H1 (cell line): ENCODE measurements around the gene PRSS21. TPM values are rescaled to one million over a fixed set of nuclear protein-coding genes. Genes with fewer than 3 reads are reported as not detected.

Experiments used
- CTCF ChIA-PET: fragments of 300-600 bp; sonication (Branson Sonifier 250); formaldehyde crosslinking; loops from one replicate; lab custom pipeline; 2021; ENCODE audit not compliant: partially characterized antibody; lab: Charles Lee
- POLR2A ChIA-PET: fragments of 300-600 bp; sonication (Branson Sonifier 250); formaldehyde crosslinking; loops from one replicate; lab custom pipeline; 2021; ENCODE audit warnings: inconsistent platforms; ENCODE audit not compliant: partially characterized antibody; lab: Charles Lee
- DNase-seq, 2 experiments: peaks; one replicate each; pipeline versions ENCODE4 v3.0.0 to v3.0.0-alpha.2; 2010 to 2022; ENCODE audit warnings: low spot score in 2 of 2, low read depth in 1 of 2, mixed read lengths in 1 of 2
- FAIRE-seq: peaks from 2 replicates; lab custom pipeline; 2011; peaks lifted over from hg19 to GRCh38; lab: Jason Lieb, UNC
- H2AFZ ChIP-seq: 2 replicates; pipeline ENCODE4 v1.8.1; 2012; ENCODE audit warnings: low read length, inconsistent platforms
- H2AK5ac ChIP-seq: 2 replicates; pipeline ENCODE4 v1.6.1; 2013; ENCODE audit warnings: low read depth, low read length
- H2BK120ac ChIP-seq: replicated peaks from 2 replicates; pipeline ENCODE3; 2013; ENCODE audit warnings: low read depth, low read length, inconsistent platforms
- H2BK12ac ChIP-seq: 2 replicates; pipeline ENCODE4 v1.6.1; 2013; ENCODE audit warnings: low read depth, low read length
- H2BK15ac ChIP-seq: 2 replicates; pipeline ENCODE4 v1.6.1; 2013; ENCODE audit warnings: low read length
- H2BK20ac ChIP-seq: 2 replicates; pipeline ENCODE4 v1.6.1; 2013; ENCODE audit warnings: low read length
- H2BK5ac ChIP-seq: 2 replicates; pipeline ENCODE4 v1.6.1; 2013; ENCODE audit warnings: low read depth, low read length
- H3K14ac ChIP-seq: 2 replicates; pipeline ENCODE4 v1.6.1; 2013; ENCODE audit warnings: inconsistent platforms; ENCODE audit not compliant: insufficient read length
- H3K18ac ChIP-seq: 2 replicates; pipeline ENCODE4 v1.6.1; 2013; ENCODE audit warnings: low read length; ENCODE audit errors: extremely low read depth
- H3K23ac ChIP-seq: 2 replicates; pipeline ENCODE4 v1.6.1; 2013; ENCODE audit warnings: inconsistent platforms; ENCODE audit not compliant: insufficient read length
- H3K23me2 ChIP-seq: 2 replicates; pipeline ENCODE4 v1.6.1; 2013; ENCODE audit warnings: low read depth, low read length
- H3K27ac ChIP-seq: 2 replicates; pipeline ENCODE4 v1.6.1; 2011; ENCODE audit warnings: low read depth, low read length, inconsistent platforms
- H3K27me3 ChIP-seq, 4 experiments: replicated peaks in 1 of 4; 1 replicate in 1 of 4; 2 replicates in 3 of 4; pipeline versions ENCODE4 v1.6.1 to v1.8.1; 2011 to 2013; ENCODE audit warnings: low read length in 3 of 4, mild to moderate bottlenecking in 3 of 4, inconsistent platforms in 2 of 4, mixed read lengths in 2 of 4, moderate library complexity in 1 of 4; ENCODE audit not compliant: control insufficient read depth in 3 of 4, insufficient read depth in 3 of 4; ENCODE audit errors: extremely low read depth in 1 of 4
- H3K36me3 ChIP-seq, 4 experiments: 2 replicates each; pipeline versions ENCODE4 v1.6.1 to v1.8.1; 2011 to 2013; ENCODE audit warnings: mild to moderate bottlenecking in 4 of 4, low read length in 3 of 4, moderate library complexity in 2 of 4, control low read depth in 1 of 4, inconsistent platforms in 1 of 4; ENCODE audit not compliant: insufficient read depth in 4 of 4, control insufficient read depth in 2 of 4
- H3K4ac ChIP-seq: replicated peaks from 2 replicates; pipeline ENCODE3; 2013; ENCODE audit warnings: low read length, low read depth, mixed read lengths, inconsistent platforms; ENCODE audit not compliant: insufficient read length
- H3K4me1 ChIP-seq, 4 experiments: replicated peaks in 1 of 4; 1 replicate in 1 of 4; 2 replicates in 3 of 4; pipeline versions ENCODE4 v1.6.1 to v1.8.1; 2011 to 2013; ENCODE audit warnings: low read length in 3 of 4, inconsistent platforms in 2 of 4, mixed read lengths in 1 of 4; ENCODE audit not compliant: insufficient read depth in 4 of 4, control insufficient read depth in 3 of 4
- H3K4me2 ChIP-seq, 2 experiments: 2 replicates each; pipeline versions ENCODE4 v1.6.1 to v1.8.1; 2011 to 2013; ENCODE audit warnings: low read depth in 2 of 2, low read length in 2 of 2, control low read depth in 1 of 2, inconsistent platforms in 1 of 2, mild to moderate bottlenecking in 1 of 2; ENCODE audit not compliant: insufficient read depth in 1 of 2
- H3K4me3 ChIP-seq, 4 experiments: fragments of 200-600, 300-600 bp in 1 of 4; sonication (generic), shearing (Covaris generic), sonication (Bioruptor Twin) in 1 of 4; 2 replicates each; pipeline versions ENCODE4 v1.5.1 to v1.8.1; 2011 to 2016; ENCODE audit warnings: low read length in 4 of 4, low read depth in 3 of 4, control low read depth in 2 of 4, inconsistent platforms in 2 of 4, mild to moderate bottlenecking in 2 of 4, mixed read lengths in 1 of 4, moderate library complexity in 1 of 4; ENCODE audit not compliant: insufficient read depth in 2 of 4; ENCODE audit errors: extremely low read depth in 1 of 4
- H3K56ac ChIP-seq: replicated peaks from 2 replicates; pipeline ENCODE3; 2013; ENCODE audit warnings: low read depth, mild to moderate bottlenecking, mixed read lengths, low read length, inconsistent platforms; ENCODE audit not compliant: insufficient read length
- H3K79me1 ChIP-seq: 2 replicates; pipeline ENCODE4 v1.6.1; 2013; ENCODE audit warnings: low read depth, low read length, control low read depth
- H3K79me2 ChIP-seq, 2 experiments: 2 replicates each; pipeline versions ENCODE4 v1.6.1 to v1.8.1; 2012 to 2013; ENCODE audit warnings: low read length in 2 of 2, mild to moderate bottlenecking in 2 of 2, inconsistent platforms in 1 of 2; ENCODE audit not compliant: insufficient read depth in 2 of 2, control insufficient read depth in 1 of 2
- H3K9ac ChIP-seq, 4 experiments: replicated peaks in 1 of 4; 1 replicate in 1 of 4; 2 replicates in 3 of 4; pipeline versions ENCODE4 v1.6.1 to v1.8.1; 2011 to 2013; ENCODE audit warnings: low read depth in 3 of 4, low read length in 3 of 4, control low read depth in 2 of 4, mild to moderate bottlenecking in 2 of 4, moderate library complexity in 2 of 4, inconsistent platforms in 1 of 4; ENCODE audit errors: extremely low read depth in 1 of 4
- H3K9me3 ChIP-seq, 2 experiments: 2 replicates each; pipeline versions ENCODE4 v1.6.1 to v1.8.1; 2012 to 2013; ENCODE audit warnings: mild to moderate bottlenecking in 2 of 2, moderate library complexity in 2 of 2, control low read depth in 1 of 2, inconsistent platforms in 1 of 2, low read depth in 1 of 2, low read length in 1 of 2, mixed read lengths in 1 of 2; ENCODE audit not compliant: insufficient read depth in 2 of 2
- H4K20me1 ChIP-seq, 2 experiments: replicated peaks in 1 of 2; 2 replicates each; pipeline versions ENCODE3 to v1.8.1; 2011 to 2013; ENCODE audit warnings: inconsistent platforms in 2 of 2, low read length in 2 of 2, mild to moderate bottlenecking in 1 of 2; ENCODE audit not compliant: insufficient read depth in 2 of 2, control insufficient read depth in 1 of 2
- H4K5ac ChIP-seq: 2 replicates; pipeline ENCODE4 v1.6.1; 2013; ENCODE audit warnings: low read length, low read depth, mixed read lengths, inconsistent platforms; ENCODE audit not compliant: insufficient read length
- H4K8ac ChIP-seq: 2 replicates; pipeline ENCODE4 v1.8.0; 2013; ENCODE audit warnings: mild to moderate bottlenecking, moderate library complexity, low read length, inconsistent platforms; ENCODE audit not compliant: insufficient read depth; ENCODE audit errors: extremely low read depth
- H4K91ac ChIP-seq: replicated peaks from 2 replicates; pipeline ENCODE3; 2013; ENCODE audit warnings: low read length, mixed read lengths, inconsistent platforms; ENCODE audit not compliant: insufficient read length
- CEBPB ChIP-seq: IDR thresholded peaks from 2 replicates; pipeline ENCODE4 v1.6.1; 2012; ENCODE audit warnings: low read depth, low read length
- JUND ChIP-seq: IDR thresholded peaks from 2 replicates; pipeline ENCODE4 v1.6.1; 2011; ENCODE audit warnings: mild to moderate bottlenecking, improper control_type of control experiment, low read length
- WGBS, 2 experiments: shearing (Covaris generic) in 1 of 2; methylation state at CpG; one replicate each; pipeline versions ENCODE4 v1.1.6 to v1.1.7; 2013 to 2015; ENCODE audit warnings: low lambda C conversion rate in 2 of 2, mixed read lengths in 2 of 2, inconsistent platforms in 1 of 2, low coverage in 1 of 2, missing lambda C conversion rate in 1 of 2; ENCODE audit not compliant: insufficient replicate concordance in 2 of 2, insufficient coverage in 1 of 2, insufficient read length in 1 of 2; ENCODE audit errors: extremely low coverage in 1 of 2, missing lambda C conversion rate in 1 of 2; 5-methylcytosine and 5-hydroxymethylcytosine counted together
- polyA plus RNA-seq, 7 experiments: library from polyadenylated mRNA; depleted of rRNA in 3 of 7; stranded (reverse) in 5 of 7; unstranded in 2 of 7; fragments of >200 nt in 5 of 7; fragments of 200-250 nt in 2 of 7; gene quantifications; 1 replicate in 5 of 7; 2 replicates in 1 of 7; 4 replicates in 1 of 7; pipeline versions ENCODE4 v1.2.1 to v1.2.3, GENCODE V29; 2011 to 2013; ENCODE audit warnings: missing spikeins in 2 of 7, mixed read lengths in 2 of 7
- total RNA-seq: library from RNA; stranded (reverse); fragmentation: NEBNext Ultra II Directional; extraction: Animal tissue kit (Norgen Biotek cat#: 25700); gene quantifications from 2 replicates; pipeline ENCODE4 v1.2.1, GENCODE V29; 2021

The PRSS21 gene
- total and polyA plus RNA-seq, 2 of the 8 experiments (the other 6 are each of a cell fraction or from before 2014, with no cell fraction given), result 0.76 to 1.0 TPM

DNA sequence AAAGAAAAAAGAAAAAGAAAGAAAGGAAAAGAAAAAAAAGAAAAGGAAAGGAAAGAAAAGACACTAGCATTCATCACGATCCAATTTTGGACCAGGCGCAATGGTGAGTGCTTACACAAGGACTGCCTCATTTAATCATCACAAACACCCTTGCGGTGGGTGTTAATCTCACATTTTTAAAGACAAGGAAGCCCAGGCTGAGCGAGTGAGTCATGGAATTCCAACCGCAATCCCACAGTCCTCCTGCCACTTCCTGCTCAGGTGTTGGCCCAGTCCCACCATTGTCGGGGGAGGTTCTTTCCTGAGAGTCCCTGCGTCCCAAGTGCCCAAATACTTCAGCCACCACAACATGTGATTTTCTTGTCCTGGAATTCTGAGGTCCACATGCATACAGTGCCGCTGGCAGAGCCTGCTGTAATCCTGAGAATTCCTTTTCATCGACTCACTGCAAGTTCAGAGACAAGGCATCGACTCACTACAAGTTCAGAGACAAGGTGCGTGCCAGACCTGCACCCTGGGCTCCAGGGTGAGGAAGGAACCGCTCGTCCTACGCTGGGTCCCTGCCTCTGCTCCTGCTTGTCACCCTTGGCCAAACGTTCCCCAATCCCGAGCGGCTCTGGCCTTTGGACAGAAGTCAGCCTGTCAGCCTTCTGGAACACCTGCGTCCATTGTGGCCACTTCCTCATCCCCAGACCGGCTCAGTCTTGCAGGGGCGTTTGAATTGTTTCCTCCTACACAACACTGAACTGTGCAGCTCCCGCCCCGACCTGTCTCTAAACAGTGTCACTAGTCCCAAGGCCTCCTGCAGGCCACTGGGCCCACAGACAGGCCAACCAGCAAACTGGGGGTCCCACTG is 18.8 kb downstream of the PRSS21 start:
- H3K4ac ChIP-seq, result peak overlapping the region; percentile 63
- no peaks in the 10 kb centered on the region for H3K79me2 ChIP-seq
- TF ChIP-seq CEBPB, result no peak
- TF ChIP-seq JUND, result 0 out of 2 replicates have a peak, but pooled peaks have one; percentile 66
- TF ChIP-seq, all 59 proteins: peak for 1
- H3K9me3 ChIP-seq, result no peaks in the 10 kb centered on the region
- H3K27ac ChIP-seq, result no peak overlapping the region
- peak in 1 of 2 experiments; percentile 72 for DNase-seq
- H3K79me1 ChIP-seq, result no peaks in the 10 kb centered on the region
- peak overlapping the region; percentile 93 for H2AK5ac ChIP-seq
- no peak overlapping the region; a peak in 1 of 8 replicates for H3K4me3 ChIP-seq
- peaks cover 0 to 2% of the 10 kb centered on the region in 2 experiments for H4K20me1 ChIP-seq
- no peak overlapping the region for H3K23ac ChIP-seq
- no peak overlapping the region for H4K8ac ChIP-seq
- H3K27me3 ChIP-seq, result peaks cover 0 to 2% (median 0%) of the 10 kb centered on the region in 4 experiments; a peak in 1 of 7 replicates
- H4K91ac ChIP-seq, result peak overlapping the region; percentile 37
- H3K18ac ChIP-seq, result peak overlapping the region; percentile 93
- CTCF ChIA-PET, result interaction anchor here (0.6 to 1.3 kb wide), 2 partner anchors 10 to 32 kb away, joined by 3 to 4 read pairs; no protein-coding TSS in a partner anchor
- H4K5ac ChIP-seq, result peak overlapping the region; percentile 25
- peaks cover 14% of the 10 kb centered on the region; the same call in 1 of the 2 replicates for H3K23me2 ChIP-seq
- H3K56ac ChIP-seq, result no peak overlapping the region
- H2BK5ac ChIP-seq, result peak overlapping the region; percentile 93
- no peak overlapping the region for H2BK120ac ChIP-seq
- peak overlapping the region; percentile 81; the same call in 1 of the 2 replicates for H2BK15ac ChIP-seq
- peak overlapping the region; percentile 93; the same call in 1 of the 2 replicates for H2BK20ac ChIP-seq
- no peak overlapping the region for H3K14ac ChIP-seq
- 74% methylated on average over 22 of the region's 22 CpGs; no CpG with 5 or more reads in 1 of the 2 experiments for WGBS, 2 experiments
- POLR2A ChIA-PET, result interaction anchor here (1.7 kb wide), 1 partner anchor 12 kb away, joined by 3 read pairs; no protein-coding TSS in a partner anchor
- FAIRE-seq, result no peak
- H2BK12ac ChIP-seq, result peak overlapping the region; percentile 96
- H3K4me2 ChIP-seq, result 0 out of 4 replicates have a peak overlapping the region, but pooled peaks of 1 of the 2 experiments have one; percentile 13
- peak overlapping the region; percentile 47; the same call in 1 of the 2 replicates for H2AFZ ChIP-seq
- peaks cover 0 to 9% (median 2%) of the 10 kb centered on the region in 4 experiments; a peak in 5 of 7 replicates for H3K4me1 ChIP-seq
- H3K9ac ChIP-seq, result no peak overlapping the region; a peak in 1 of 7 replicates
- H3K36me3 ChIP-seq, result no peaks in the 10 kb centered on the region
